Cardiac muscle cell (in vitro differentiated cells and primary cell): ENCODE measurements around the gene ASCC3. TPM values are rescaled to one million over a fixed set of nuclear protein-coding genes. Genes with fewer than 3 reads are reported as not detected.

ENCODE experiments used
- DNase-seq, 2 donors: peaks; one replicate each; pipeline versions ENCODE4 v3.0.0 to v3.0.0-alpha.2; 2010 to 2017; ENCODE audit warnings: low read depth in 1 of 2, low spot score in 1 of 2
- H3K27ac ChIP-seq: fragments of 200-600 bp; sonication (generic); 2 replicates; pipeline ENCODE4 v1.5.1; 2016
- H3K27me3 ChIP-seq: fragments of 200-600 bp; sonication (generic); 2 replicates; pipeline ENCODE4 v1.6.0; 2016; ENCODE audit warnings: control low read depth
- H3K36me3 ChIP-seq: fragments of 200-600 bp; sonication (generic); 2 replicates; pipeline ENCODE4 v1.5.1; 2016; ENCODE audit warnings: control low read depth
- H3K4me1 ChIP-seq: fragments of 200-600 bp; sonication (generic); 2 replicates; pipeline ENCODE4 v1.8.1; 2017; ENCODE audit warnings: low read depth, mild to moderate bottlenecking, mixed run types
- H3K4me3 ChIP-seq: fragments of 200-600 bp; sonication (generic); 2 replicates; pipeline ENCODE4 v1.5.1; 2016; ENCODE audit warnings: mild to moderate bottlenecking
- H3K9me3 ChIP-seq: fragments of 200-600 bp; sonication (generic); 2 replicates; pipeline ENCODE4 v1.5.1; 2017; ENCODE audit warnings: low read depth, mild to moderate bottlenecking, control low read depth
- polyA plus RNA-seq: library from polyadenylated mRNA; unstranded; fragments of >200 nt; fragmentation: Nextera tagmentation; extraction: Ambion mirVana; gene quantifications from 2 replicates; pipeline ENCODE4 v1.2.1, GENCODE V29; 2016
- total RNA-seq: library from RNA; depleted of rRNA; stranded (reverse); fragments of >200 nt; gene quantifications from 2 replicates; pipeline ENCODE4 v1.2.3, GENCODE V29; 2016
- TF ChIP-seq, protein P1 (sequence below): IDR thresholded peaks from 2 replicates; pipeline ENCODE4 v1.5.1; 2012; ENCODE audit warnings: low read depth, mild to moderate bottlenecking, low read length

The ASCC3 gene
- total and polyA plus RNA-seq, 2 experiments from 2014 or later, result 29.3 to 33.7 TPM

- TF ChIP-seq, protein P1, sequence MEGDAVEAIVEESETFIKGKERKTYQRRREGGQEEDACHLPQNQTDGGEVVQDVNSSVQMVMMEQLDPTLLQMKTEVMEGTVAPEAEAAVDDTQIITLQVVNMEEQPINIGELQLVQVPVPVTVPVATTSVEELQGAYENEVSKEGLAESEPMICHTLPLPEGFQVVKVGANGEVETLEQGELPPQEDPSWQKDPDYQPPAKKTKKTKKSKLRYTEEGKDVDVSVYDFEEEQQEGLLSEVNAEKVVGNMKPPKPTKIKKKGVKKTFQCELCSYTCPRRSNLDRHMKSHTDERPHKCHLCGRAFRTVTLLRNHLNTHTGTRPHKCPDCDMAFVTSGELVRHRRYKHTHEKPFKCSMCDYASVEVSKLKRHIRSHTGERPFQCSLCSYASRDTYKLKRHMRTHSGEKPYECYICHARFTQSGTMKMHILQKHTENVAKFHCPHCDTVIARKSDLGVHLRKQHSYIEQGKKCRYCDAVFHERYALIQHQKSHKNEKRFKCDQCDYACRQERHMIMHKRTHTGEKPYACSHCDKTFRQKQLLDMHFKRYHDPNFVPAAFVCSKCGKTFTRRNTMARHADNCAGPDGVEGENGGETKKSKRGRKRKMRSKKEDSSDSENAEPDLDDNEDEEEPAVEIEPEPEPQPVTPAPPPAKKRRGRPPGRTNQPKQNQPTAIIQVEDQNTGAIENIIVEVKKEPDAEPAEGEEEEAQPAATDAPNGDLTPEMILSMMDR, result no peak
- DNase-seq, result peak in 1 of 2 donors; percentile 44
- Histone ChIP-seq H3K27me3 (no peaks in the 10 kb centered on the region), H3K36me3 (no peaks in the 10 kb centered on the region), H3K9me3 (no peaks in the 10 kb centered on the region), H3K4me1 (peaks cover 18% of the 10 kb centered on the region), H3K27ac (no peak overlapping the region), H3K4me3 (no peak overlapping the region)
Observed at GRCh38 chr6:100554228-100554627, 326.9 kb downstream of the ASCC3 start.

DNA sequence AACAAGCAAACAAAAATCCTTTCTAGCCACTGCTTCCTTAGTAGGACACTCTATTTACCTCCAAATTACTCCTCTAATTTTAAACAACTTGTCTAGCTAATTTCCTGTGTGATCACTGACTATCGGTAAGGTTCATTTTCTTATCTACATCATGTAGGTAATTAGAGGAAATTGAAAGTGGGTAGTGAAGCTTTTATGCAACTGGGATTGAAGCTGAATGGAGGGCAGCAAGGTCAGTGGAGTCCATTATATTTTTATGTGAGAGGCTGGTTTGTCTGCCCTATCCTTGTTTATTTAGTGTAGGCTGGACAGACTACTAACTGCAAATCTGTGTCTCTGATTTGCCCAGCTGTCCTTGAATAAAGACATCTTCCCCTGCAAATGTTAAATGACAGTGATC lies 327.9 kb downstream of the ASCC3 start:
- peak overlapping the region; percentile 41 for H3K27ac ChIP-seq
- no peaks in the 10 kb centered on the region for H3K27me3 ChIP-seq
- peaks cover 18% of the 10 kb centered on the region for H3K4me1 ChIP-seq
- no peaks in the 10 kb centered on the region for H3K36me3 ChIP-seq
- no peak for DNase-seq
- H3K4me3 ChIP-seq, result no peak overlapping the region
- TF ChIP-seq, protein P1, result no peak
- H3K9me3 ChIP-seq, result no peaks in the 10 kb centered on the region

DNA sequence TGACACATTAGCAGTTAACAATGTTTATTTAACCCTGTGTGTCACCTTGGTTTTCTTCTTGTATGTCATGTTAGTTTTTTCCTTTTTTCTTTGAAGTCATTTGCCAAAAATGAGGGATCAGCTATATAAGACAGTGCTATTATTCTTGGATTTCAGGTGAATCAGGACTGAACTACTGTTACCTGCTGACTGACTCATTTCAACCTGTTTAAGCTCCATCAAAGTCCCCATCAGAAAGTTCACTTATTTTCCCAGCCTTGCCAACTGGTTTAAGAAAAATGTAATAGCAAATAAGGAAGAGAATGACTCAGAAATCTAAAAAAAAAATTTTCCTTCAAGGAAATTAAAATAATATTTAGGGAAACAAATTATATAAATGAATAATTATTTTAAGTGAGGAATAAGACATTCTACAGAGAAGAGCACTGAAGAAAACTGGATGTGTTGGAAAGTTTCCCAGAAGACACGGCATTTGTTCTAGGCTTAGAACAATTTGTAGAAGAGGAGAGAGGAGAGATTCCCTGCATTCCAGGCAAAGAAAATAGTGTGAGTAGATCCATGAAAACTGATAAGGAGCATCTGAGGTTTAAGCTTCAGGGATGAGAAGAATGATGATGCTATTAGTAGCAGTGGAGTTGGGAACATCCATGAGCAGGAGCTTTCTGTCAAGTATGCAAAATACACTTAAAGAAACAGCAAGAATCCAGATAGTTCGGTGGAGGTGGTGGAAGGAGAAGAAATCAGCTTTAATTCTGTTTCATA lies 331.5 kb downstream of the ASCC3 start:
- Histone ChIP-seq H3K4me1 (peaks cover 18% of the 10 kb centered on the region), H3K27ac (no peak overlapping the region), H3K27me3 (no peaks in the 10 kb centered on the region), H3K36me3 (no peaks in the 10 kb centered on the region), H3K4me3 (no peak overlapping the region), H3K9me3 (no peaks in the 10 kb centered on the region)
- DNase-seq, result peak in 1 of 2 donors; percentile 63
- TF ChIP-seq, protein P1, result no peak

GRCh38 chr6:100538086-100538485 lies 343.0 kb downstream of the ASCC3 start:
- peak in 1 of 2 donors; percentile 19 for DNase-seq
- TF ChIP-seq, protein P1, result no peak
- Histone ChIP-seq H3K27me3 (no peaks in the 10 kb centered on the region), H3K4me3 (no peak overlapping the region), H3K27ac (no peak overlapping the region), H3K9me3 (no peaks in the 10 kb centered on the region), H3K4me1 (no peaks in the 10 kb centered on the region), H3K36me3 (no peaks in the 10 kb centered on the region)

DNA sequence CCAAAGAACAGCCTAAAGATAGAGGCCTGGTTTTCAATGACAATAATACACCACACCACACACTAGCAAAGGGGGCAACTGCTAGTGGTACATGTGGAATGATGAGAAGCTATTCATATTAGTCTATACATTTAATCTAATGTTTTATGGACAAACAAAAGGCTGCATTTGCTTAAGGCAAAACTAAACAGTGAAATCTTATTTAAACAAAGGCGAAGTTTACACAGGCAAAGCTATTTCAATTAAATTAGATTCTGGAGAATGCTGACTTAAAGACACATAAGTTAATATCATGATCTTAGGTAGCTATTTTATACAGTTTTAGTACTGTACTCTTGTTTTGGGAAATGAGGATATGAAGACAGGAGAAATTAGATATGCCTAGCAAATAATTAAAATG lies 362.5 kb downstream of the ASCC3 start:
- no peak overlapping the region for H3K4me3 ChIP-seq
- H3K9me3 ChIP-seq, result no peaks in the 10 kb centered on the region
- DNase-seq, result no peak
- no peaks in the 10 kb centered on the region for H3K27me3 ChIP-seq
- H3K4me1 ChIP-seq, result no peaks in the 10 kb centered on the region
- no peak overlapping the region for H3K27ac ChIP-seq
- TF ChIP-seq, protein P1, result no peak
- H3K36me3 ChIP-seq, result no peaks in the 10 kb centered on the region
